Breast epithelium (tissue), 3 donors: Measurements from ENCODE around the gene ACR.

Experiments
- CTCF ChIP-seq, 3 donors: fragments of 450-650 bp; IDR thresholded peaks; one replicate each; pipeline ENCODE4 v1.5.1; 2016 to 2017; ENCODE audit warnings: antibody characterized with exemption in 3 of 3, mild to moderate bottlenecking in 3 of 3, moderate library complexity in 3 of 3
- POLR2A ChIP-seq: fragments of 450-650 bp; IDR thresholded peaks from one replicate; pipeline ENCODE4 v1.6.1; 2016; ENCODE audit warnings: antibody characterized with exemption, mild to moderate bottlenecking, moderate library complexity
- POLR2AphosphoS5 ChIP-seq, 3 donors: sonication (generic); formaldehyde crosslinking; IDR thresholded peaks; one replicate each; pipeline ENCODE4 v1.6.1; 2017; ENCODE audit warnings: antibody characterized with exemption in 3 of 3

GRCh38 chr22:50710886-50711285 lies 27.1 kb upstream of the ACR start:
- TF ChIP-seq CTCF (IDR thresholded peaks at IDR 0.05) (no peak), POLR2A (no peak), POLR2AphosphoS5 (IDR thresholded peaks at IDR 0.05) (no peak)
